Stomach (tissue), 9 donors: ENCODE data around the gene MYT1. TPM values are rescaled to one million over a fixed set of nuclear protein-coding genes. Genes with fewer than 3 reads are reported as not detected.
A peak's percentile ranks its signal among the peaks of the same experiment; 100 is the strongest.

Experiments used
- DNase-seq, 2 donors: peaks; one replicate each; pipeline versions ENCODE4 v3.0.0 to v3.0.0-alpha.2; 2013 to 2019
- H3K27ac ChIP-seq, 5 donors: fragments of 200-600 bp in 4 of 5; sonication (generic) in 4 of 5; one replicate each; pipeline ENCODE4 v1.5.1; 2013 to 2019; ENCODE audit warnings: mild to moderate bottlenecking in 1 of 5, moderate library complexity in 1 of 5
- H3K27me3 ChIP-seq, 3 donors: fragments of 200-600 bp; sonication (generic); one replicate each; pipeline ENCODE4 v1.5.1; 2017 to 2019; ENCODE audit warnings: mixed run types in 1 of 3
- H3K36me3 ChIP-seq, 4 donors: fragments of 200-600 bp; sonication (generic); 1 replicate in 3 of 4; 2 replicates in 1 of 4; pipeline ENCODE4 v1.5.1; 2016 to 2019
- H3K4me1 ChIP-seq, 4 donors: fragments of 200-600 bp; sonication (generic); one replicate each; pipeline ENCODE4 v1.5.1; 2016 to 2019
- H3K4me3 ChIP-seq, 4 donors: fragments of 200-600 bp; sonication (generic) in 3 of 4; one replicate each; pipeline ENCODE4 v1.5.1; 2016 to 2019; ENCODE audit warnings: mild to moderate bottlenecking in 1 of 4
- H3K9me3 ChIP-seq, 4 donors: fragments of 200-600 bp; sonication (generic); one replicate each; pipeline ENCODE4 v1.5.1; 2016 to 2019
- EP300 ChIP-seq: sonication (generic); formaldehyde crosslinking; IDR thresholded peaks from one replicate; pipeline ENCODE4 v1.6.1; 2017; ENCODE audit warnings: antibody characterized with exemption
- POLR2A ChIP-seq, 4 donors: fragments of 450-650 bp; IDR thresholded peaks; one replicate each; pipeline ENCODE4 v1.6.1; 2016; ENCODE audit warnings: antibody characterized with exemption in 4 of 4, control low read depth in 2 of 4, mild to moderate bottlenecking in 1 of 4, moderate library complexity in 1 of 4
- POLR2AphosphoS5 ChIP-seq, 3 donors: sonication (generic); formaldehyde crosslinking; IDR thresholded peaks; one replicate each; pipeline ENCODE4 v1.6.1; 2016; ENCODE audit warnings: antibody characterized with exemption in 3 of 3
- WGBS, 5 donors: extraction: QIAGEN DNeasy Blood & Tissue Kit in 3 of 5; methylation state at CpG; one replicate each; pipeline versions ENCODE4 v1.1.5 to v1.1.7; 2013 to 2018; 5-methylcytosine and 5-hydroxymethylcytosine counted together
- intact Hi-C: fragments of 100-400 bp; cut with DNase I; formaldehyde crosslinking; loops from one replicate; pipeline ENCODE4 v1.15.1; 2023; ENCODE audit warnings: low total_unique reads
- polyA plus RNA-seq, 3 donors: library from polyadenylated mRNA; stranded (reverse); fragments of 200-250 nt; gene quantifications; one replicate each; pipeline ENCODE4 v1.2.3, GENCODE V29; 2013
- total RNA-seq, 5 donors: library from RNA; depleted of rRNA; stranded (reverse); fragments of >200 nt; gene quantifications; one replicate each; pipeline versions ENCODE4 v1.1.0 to v1.2.3, GENCODE V29; 2014 to 2016
- TF ChIP-seq, protein P1 (sequence below), 7 experiments: fragments of 450-650 bp in 4 of 7; fragments of 200-600 bp in 3 of 7; sonication (generic) in 3 of 7; IDR thresholded peaks; one replicate each; pipeline ENCODE4 v1.5.1; 2016 to 2019; ENCODE audit warnings: antibody characterized with exemption in 7 of 7, control low read depth in 2 of 7, mild to moderate bottlenecking in 1 of 7
- donor health status: healthy with polysubstance abuse.
- donor health status: Bipolar disorder and iron deficiency.
- donor health status: healthy.

The MYT1 gene
- total and polyA plus RNA-seq, 8 donors, result 0.08 to 0.55 (median 0.25) TPM; not detected in 5

DNA sequence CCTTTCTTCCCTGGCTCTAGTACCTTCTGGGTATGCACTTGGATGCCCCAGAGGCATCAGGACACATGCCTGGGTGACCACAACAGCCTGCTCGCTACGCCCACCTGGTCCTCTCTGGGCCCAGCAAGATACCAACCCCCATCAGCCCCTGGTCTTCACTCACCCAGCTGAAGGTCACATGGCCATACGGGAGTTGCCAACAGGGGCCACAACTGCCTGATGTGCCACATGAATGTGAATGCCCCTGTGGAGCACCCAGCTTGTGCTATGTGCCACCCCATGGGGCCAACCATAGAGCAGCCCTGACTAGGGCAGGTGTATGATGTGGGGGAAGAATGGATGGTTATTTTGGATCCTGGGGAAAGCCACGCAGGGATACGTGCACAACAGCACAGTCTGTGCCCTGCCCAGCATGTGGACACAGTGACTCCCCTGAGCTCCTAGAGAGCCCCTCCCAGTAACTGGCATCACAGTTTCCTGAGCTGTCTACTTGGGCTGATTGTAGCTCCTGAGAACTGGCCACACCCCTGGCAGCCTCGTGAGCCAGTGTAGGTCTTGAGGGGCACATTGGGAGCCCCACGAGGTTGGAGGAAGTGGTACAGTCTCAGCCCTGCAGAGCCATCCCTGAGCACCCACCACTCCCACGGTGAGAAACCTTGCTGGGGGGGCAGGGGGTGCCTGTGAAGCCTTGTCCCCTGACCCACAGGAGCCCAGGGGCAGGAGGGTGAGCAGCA is 80.8 kb downstream of the MYT1 start:
- intact Hi-C loops, result no loop called here
- WGBS, 5 donors, result 49 to 71% (median 54%) methylated on average over 5 to 8 of the region's 8 CpGs
- DNase-seq, result peak in 1 of 2 donors; percentile 9

GRCh38 chr20:64245746-64246595 is 81.7 kb downstream of the MYT1 start:
- Histone ChIP-seq H3K27ac (no peak overlapping the region), H3K4me3 (no peak overlapping the region), H3K27me3 (peaks cover 0 to 46% (median 0%) of the 10 kb centered on the region in 3 donors), H3K36me3 (no peaks in the 10 kb centered on the region), H3K9me3 (no peaks in the 10 kb centered on the region), H3K4me1 (no peaks in the 10 kb centered on the region)
- TF ChIP-seq POLR2AphosphoS5 (IDR thresholded peaks at IDR 0.05) (no peak), EP300 (no peak), POLR2A (IDR thresholded peaks at IDR 0.05) (no peak)
- TF ChIP-seq, protein P1, sequence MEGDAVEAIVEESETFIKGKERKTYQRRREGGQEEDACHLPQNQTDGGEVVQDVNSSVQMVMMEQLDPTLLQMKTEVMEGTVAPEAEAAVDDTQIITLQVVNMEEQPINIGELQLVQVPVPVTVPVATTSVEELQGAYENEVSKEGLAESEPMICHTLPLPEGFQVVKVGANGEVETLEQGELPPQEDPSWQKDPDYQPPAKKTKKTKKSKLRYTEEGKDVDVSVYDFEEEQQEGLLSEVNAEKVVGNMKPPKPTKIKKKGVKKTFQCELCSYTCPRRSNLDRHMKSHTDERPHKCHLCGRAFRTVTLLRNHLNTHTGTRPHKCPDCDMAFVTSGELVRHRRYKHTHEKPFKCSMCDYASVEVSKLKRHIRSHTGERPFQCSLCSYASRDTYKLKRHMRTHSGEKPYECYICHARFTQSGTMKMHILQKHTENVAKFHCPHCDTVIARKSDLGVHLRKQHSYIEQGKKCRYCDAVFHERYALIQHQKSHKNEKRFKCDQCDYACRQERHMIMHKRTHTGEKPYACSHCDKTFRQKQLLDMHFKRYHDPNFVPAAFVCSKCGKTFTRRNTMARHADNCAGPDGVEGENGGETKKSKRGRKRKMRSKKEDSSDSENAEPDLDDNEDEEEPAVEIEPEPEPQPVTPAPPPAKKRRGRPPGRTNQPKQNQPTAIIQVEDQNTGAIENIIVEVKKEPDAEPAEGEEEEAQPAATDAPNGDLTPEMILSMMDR (IDR thresholded peaks at IDR 0.05), result no peak
- intact Hi-C loops, result no loop called here
- peak in 1 of 2 donors; percentile 11 for DNase-seq
- WGBS, 5 donors, result 81 to 86% (median 83%) methylated on average over 9 of the region's 9 CpGs

More for the DNA sequence above, 80.8 kb downstream of the MYT1 start:
- H3K4me1 ChIP-seq, result no peaks in the 10 kb centered on the region
- TF ChIP-seq EP300, result no peak
- TF ChIP-seq, protein P1 (IDR thresholded peaks at IDR 0.05), result no peak
- no peak for TF ChIP-seq POLR2A (IDR thresholded peaks at IDR 0.05)
- no peak for TF ChIP-seq POLR2AphosphoS5 (IDR thresholded peaks at IDR 0.05)
- H3K27ac ChIP-seq, result no peak overlapping the region
- H3K36me3 ChIP-seq, result no peaks in the 10 kb centered on the region
- no peaks in the 10 kb centered on the region for H3K9me3 ChIP-seq
- H3K4me3 ChIP-seq, result no peak overlapping the region
- peaks cover 0 to 46% (median 0%) of the 10 kb centered on the region in 3 donors for H3K27me3 ChIP-seq

DNA sequence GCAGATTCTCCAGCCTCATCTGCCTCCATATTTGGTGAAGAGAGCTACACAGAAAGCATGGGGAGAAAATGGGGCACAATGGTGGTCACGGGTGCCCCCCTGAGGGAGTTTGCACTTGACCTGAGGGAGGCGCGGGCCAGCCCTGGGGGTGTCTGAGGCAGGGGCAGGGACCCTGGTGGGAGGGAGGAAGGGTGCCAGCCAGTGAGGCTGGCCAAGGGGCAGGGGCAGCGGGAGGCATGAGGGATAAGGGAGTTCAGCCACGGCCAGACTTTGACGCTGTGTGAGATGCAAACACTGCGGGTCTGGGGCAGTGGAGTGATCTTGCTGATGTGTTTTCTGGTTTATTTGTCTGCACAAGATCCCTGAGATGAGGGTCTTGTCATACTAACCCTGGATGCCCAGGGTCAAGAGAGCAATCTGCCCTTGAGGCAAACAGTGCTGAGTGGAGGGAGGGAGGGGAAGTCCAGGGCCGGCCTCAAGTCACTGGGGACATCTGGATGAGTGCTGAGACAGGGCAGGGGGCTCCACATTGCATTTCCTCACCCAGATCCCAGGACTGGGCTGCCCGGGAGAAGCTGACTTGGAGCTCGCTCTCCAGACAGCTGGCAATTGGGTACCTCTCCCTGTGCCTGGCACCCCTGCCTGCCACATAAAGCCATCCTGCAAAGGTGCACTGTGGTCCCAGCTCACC is 82.5 kb downstream of the MYT1 start:
- Histone ChIP-seq H3K27ac (no peak overlapping the region), H3K36me3 (no peaks in the 10 kb centered on the region), H3K9me3 (no peaks in the 10 kb centered on the region), H3K27me3 (peaks cover 0 to 49% (median 0%) of the 10 kb centered on the region in 3 donors), H3K4me1 (no peaks in the 10 kb centered on the region), H3K4me3 (no peak overlapping the region)
- TF ChIP-seq, protein P1 (IDR thresholded peaks at IDR 0.05), result no peak
- TF ChIP-seq POLR2A (IDR thresholded peaks at IDR 0.05) (no peak), EP300 (no peak), POLR2AphosphoS5 (IDR thresholded peaks at IDR 0.05) (no peak)
- 76 to 81% (median 77%) methylated on average over 10 of the region's 10 CpGs for WGBS, 5 donors
- intact Hi-C loops, result no loop called here
- DNase-seq, result peak in 1 of 2 donors; percentile 11

DNA sequence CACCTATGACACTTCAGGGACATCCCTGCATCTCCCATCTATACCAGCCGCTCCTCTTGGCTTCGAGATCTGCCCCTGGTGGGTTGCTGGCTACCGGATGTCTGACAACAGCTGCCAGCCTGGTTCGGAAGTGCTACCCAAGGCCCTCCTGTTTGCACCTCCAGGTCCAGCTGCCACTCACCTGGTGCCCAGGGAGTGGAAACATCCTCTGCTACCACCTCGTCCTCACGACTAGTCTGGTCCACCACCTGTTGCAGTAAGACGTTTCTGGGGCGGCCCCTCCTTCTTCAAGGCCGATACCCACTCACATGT is 83.0 kb downstream of the MYT1 start:
- Histone ChIP-seq H3K27ac (no peak overlapping the region), H3K4me1 (no peaks in the 10 kb centered on the region), H3K36me3 (no peaks in the 10 kb centered on the region), H3K27me3 (peaks cover 0 to 54% (median 0%) of the 10 kb centered on the region in 3 donors), H3K9me3 (no peaks in the 10 kb centered on the region), H3K4me3 (no peak overlapping the region)
- TF ChIP-seq POLR2A (IDR thresholded peaks at IDR 0.05) (no peak), POLR2AphosphoS5 (IDR thresholded peaks at IDR 0.05) (no peak), EP300 (no peak)
- TF ChIP-seq, protein P1 (IDR thresholded peaks at IDR 0.05), result no peak
- 78 to 87% (median 82%) methylated on average over 8 to 9 of the region's 9 CpGs for WGBS, 5 donors
- intact Hi-C loops, result no loop called here
- peak in 1 of 2 donors; percentile 17 for DNase-seq
